AG04450 (cell line): Measurements from ENCODE around the gene MAD1L1. TPM values are rescaled to one million over a fixed set of nuclear protein-coding genes. Genes with fewer than 3 reads are reported as not detected.
A peak's percentile ranks its signal among the peaks of the same experiment; 100 is the strongest.

Source experiments
- CTCF ChIA-PET: fragments of 300-600, 350-600 bp; formaldehyde crosslinking; extraction: SDS; loops from one replicate; lab custom pipeline; 2022; ENCODE audit warnings: antibody characterized with exemption, inconsistent platforms; lab: Charles Lee
- POLR2A ChIA-PET: fragments of 350-600 bp; formaldehyde crosslinking; extraction: SDS; loops from one replicate; lab custom pipeline; 2021; ENCODE audit warnings: antibody characterized with exemption, inconsistent platforms; lab: Yijun Ruan, JAX
- DNase-seq: peaks from one replicate; pipeline ENCODE4 v3.0.0-alpha.2; 2011; ENCODE audit warnings: low read depth, low spot score
- H3K27ac ChIP-seq: one replicate; pipeline ENCODE4 v1.5.1; 2012; ENCODE audit warnings: low read depth, low read length, control low read depth
- H3K27me3 ChIP-seq: one replicate; pipeline ENCODE4 v1.6.0; 2012; ENCODE audit warnings: low read length; ENCODE audit not compliant: control insufficient read depth, insufficient read depth
- H3K4me3 ChIP-seq: 2 replicates; pipeline ENCODE4 v1.5.1; 2011; ENCODE audit warnings: mild to moderate bottlenecking, low read depth, low read length, control low read depth
- H3K9me3 ChIP-seq: 2 replicates; pipeline ENCODE4 v1.5.1; 2012; ENCODE audit warnings: low read length; ENCODE audit not compliant: control insufficient read depth, insufficient read depth
- CTCF ChIP-seq: IDR thresholded peaks from 2 replicates; pipeline ENCODE4 v1.5.1; 2011; ENCODE audit warnings: low read depth, low read length, control low read depth, inconsistent platforms
- polyA plus RNA-seq: library from polyadenylated mRNA; depleted of rRNA; stranded (reverse); fragments of >200 nt; gene quantifications from 2 replicates; pipeline ENCODE4 v1.2.3, GENCODE V29; 2011

Gene MAD1L1
- polyA plus RNA-seq, 1 experiment, result 11.9 TPM

- DNase-seq, result no peak
- Histone ChIP-seq H3K9me3 (peaks cover 26% of the 10 kb centered on the region), H3K27me3 (no peaks in the 10 kb centered on the region), H3K27ac (no peak overlapping the region), H3K4me3 (no peak overlapping the region)
- TF ChIP-seq CTCF, result no peak
- ChIA-PET POLR2A (no interaction called here), CTCF (no interaction called here)
These were observed 120.2 kb downstream of the MAD1L1 start for GRCh38 chr7:2112261-2113198.

DNA sequence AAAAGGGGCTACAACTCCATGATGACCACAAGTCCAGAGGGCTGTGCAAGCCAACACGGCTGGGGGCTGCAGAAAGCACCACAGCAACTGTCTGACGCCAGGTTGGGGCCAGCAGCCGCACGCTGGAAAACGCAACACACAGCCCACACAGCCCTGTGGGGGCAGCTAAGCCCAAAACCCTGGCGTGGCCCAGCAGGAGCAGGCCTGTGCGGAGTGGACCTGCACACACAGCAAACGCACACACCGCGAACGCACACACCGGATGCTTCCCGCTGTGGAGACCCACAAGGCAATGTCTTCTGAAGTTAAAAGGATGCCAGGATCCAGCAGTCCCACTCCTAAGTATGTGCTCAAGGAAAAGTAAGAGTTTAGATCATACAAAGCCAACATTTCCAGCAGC is 121.2 kb downstream of the MAD1L1 start:
- Histone ChIP-seq H3K9me3 (peaks cover 26% of the 10 kb centered on the region), H3K4me3 (no peak overlapping the region), H3K27me3 (no peaks in the 10 kb centered on the region), H3K27ac (no peak overlapping the region)
- POLR2A ChIA-PET, result interaction anchor here (0.6 kb wide), 1 partner anchor 64 kb away, joined by 13 read pairs; no protein-coding TSS in a partner anchor
- no peak for TF ChIP-seq CTCF
- CTCF ChIA-PET, result no interaction called here
- DNase-seq, result no peak

- DNase-seq, result no peak
- Histone ChIP-seq H3K4me3 (0 out of 2 replicates have a peak overlapping the region, but pooled peaks have one; percentile 7), H3K9me3 (peaks cover 26% of the 10 kb centered on the region), H3K27ac (peak overlapping the region; percentile 85), H3K27me3 (no peaks in the 10 kb centered on the region)
- ChIA-PET CTCF (interaction anchor here (0.6 kb wide), 1 partner anchor 50 kb away, joined by 7 read pairs; no protein-coding TSS in a partner anchor), POLR2A (interaction anchor here (0.5 to 0.8 kb wide), 4 partner anchors 64 to 131 kb away, joined by 3 to 13 read pairs (median 6); partner anchors contain the start of genes MRM2 and NUDT1)
- no peak for TF ChIP-seq CTCF
These were observed 121.9 kb downstream of the MAD1L1 start for GRCh38 chr7:2110610-2111396.

DNA sequence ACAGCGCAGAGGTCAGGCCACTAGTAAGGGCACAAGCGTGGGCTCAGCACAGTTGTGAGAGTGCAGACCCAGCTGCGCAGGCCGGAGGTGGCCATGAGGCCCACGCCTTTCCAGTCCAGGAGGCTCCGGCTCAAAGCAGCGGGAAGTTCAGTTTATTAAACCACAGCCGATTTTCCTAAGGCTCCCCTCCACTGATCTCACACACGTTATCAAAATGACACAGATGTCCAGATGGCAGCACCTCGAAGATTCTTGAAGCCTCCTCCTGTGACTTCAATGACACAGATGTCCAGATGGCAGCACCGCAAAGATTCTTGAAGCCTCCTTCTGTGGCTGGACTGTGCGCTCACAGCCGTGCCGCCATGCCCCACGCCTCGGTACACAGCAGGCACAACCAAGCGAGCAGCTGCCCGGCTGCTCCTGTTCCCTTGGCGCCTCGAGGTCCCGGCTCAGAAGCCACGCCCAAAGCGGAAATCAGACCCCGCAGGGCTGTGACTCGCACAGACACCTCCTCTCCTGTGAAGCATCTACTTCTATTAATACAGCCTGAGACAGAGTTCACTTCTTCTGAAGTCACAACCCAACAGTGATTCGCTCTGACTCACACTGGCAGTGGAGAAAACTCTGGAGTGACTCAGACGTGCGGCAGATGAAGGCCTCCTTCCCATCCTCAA is 122.7 kb downstream of the MAD1L1 start:
- ChIA-PET CTCF (no interaction called here), POLR2A (interaction anchor here (0.5 to 0.7 kb wide), 2 partner anchors 65 to 76 kb away, joined by 3 to 10 read pairs; no protein-coding TSS in a partner anchor)
- peak overlapping the region; percentile 85 for H3K27ac ChIP-seq
- H3K27me3 ChIP-seq, result no peaks in the 10 kb centered on the region
- no peak overlapping the region for H3K4me3 ChIP-seq
- H3K9me3 ChIP-seq, result peaks cover 24% of the 10 kb centered on the region
- no peak for TF ChIP-seq CTCF
- peak; percentile 61 for DNase-seq
